Panc1 (cell line): ENCODE data around the gene EIF4E2. TPM values are rescaled to one million over a fixed set of nuclear protein-coding genes. Genes with fewer than 3 reads are reported as not detected.

Source experiments
- ATAC-seq: fragments of 200-7000 bp; cut with Tn5 transposase; 2 replicates; pipeline ENCODE4 v1.9.1; 2020; ENCODE audit warnings: mild to moderate bottlenecking, moderate library complexity
- BruUV-seq: library from RNA; stranded (reverse); fragments of 400-500 nt; replicated peaks from 2 replicates; lab custom pipeline; 2021; lab: Mats Ljungman, UMichigan
- CTCF ChIA-PET: fragments of 300-600 bp; sonication (Branson Sonifier 250); formaldehyde crosslinking; loops from one replicate; lab custom pipeline; 2022; ENCODE audit warnings: antibody characterized with exemption; lab: Charles Lee
- POLR2A ChIA-PET: fragments of 300-600 bp; sonication (Branson Sonifier 250); formaldehyde crosslinking; loops from one replicate; lab custom pipeline; 2022; ENCODE audit warnings: antibody characterized with exemption; lab: Charles Lee
- DNase-seq: peaks from one replicate; pipeline ENCODE4 v3.0.0-alpha.2; 2010; ENCODE audit warnings: low read depth, low spot score
- H3K27ac ChIP-seq: 2 replicates; pipeline ENCODE4 v1.5.1; 2011; ENCODE audit warnings: mild to moderate bottlenecking, low read length, inconsistent platforms
- H3K27me3 ChIP-seq: fragments of 200-500 bp; sonication (Bioruptor generic); 2 replicates; pipeline ENCODE4 v1.6.0; 2014; ENCODE audit warnings: low read length, inconsistent platforms; ENCODE audit not compliant: control insufficient read depth, insufficient read depth
- H3K36me3 ChIP-seq: fragments of 200-500 bp; sonication (Bioruptor generic); 2 replicates; pipeline ENCODE4 v1.5.1; 2014; ENCODE audit warnings: inconsistent platforms, mild to moderate bottlenecking, low read length, moderate library complexity; ENCODE audit not compliant: control insufficient read depth, insufficient read depth
- H3K4me1 ChIP-seq: 2 replicates; pipeline ENCODE4 v1.5.1; 2011; ENCODE audit warnings: inconsistent platforms, mild to moderate bottlenecking, low read length, moderate library complexity; ENCODE audit not compliant: control insufficient read depth, insufficient read depth
- H3K4me3 ChIP-seq, 2 experiments: 2 replicates each; pipeline ENCODE4 v1.5.1; 2011 to 2012; ENCODE audit warnings: low read depth in 2 of 2, low read length in 2 of 2, mild to moderate bottlenecking in 2 of 2, inconsistent platforms in 1 of 2, moderate library complexity in 1 of 2
- H3K9me3 ChIP-seq: fragments of 200-500 bp; sonication (Bioruptor generic); 2 replicates; pipeline ENCODE4 v1.5.1; 2014; ENCODE audit warnings: low read depth, mild to moderate bottlenecking, inconsistent platforms, low read length, moderate library complexity; ENCODE audit not compliant: control insufficient read depth, insufficient read depth
- POLR2AphosphoS5 ChIP-seq: IDR thresholded peaks from 2 replicates; pipeline ENCODE4 v1.6.1; 2012; ENCODE audit warnings: mild to moderate bottlenecking, low read depth, low read length, moderate library complexity
- SIN3A ChIP-seq: IDR thresholded peaks from 2 replicates; pipeline ENCODE4 v1.6.1; 2012; ENCODE audit warnings: low read depth, mild to moderate bottlenecking, low read length, moderate library complexity, borderline replicate concordance; ENCODE audit not compliant: insufficient read depth
- TCF7L2 ChIP-seq: IDR thresholded peaks from 2 replicates; pipeline ENCODE4 v1.6.1; 2011; ENCODE audit warnings: mild to moderate bottlenecking, low read depth, low read length, inconsistent platforms
- in situ Hi-C: cut with HindIII; loops from 2 replicates; pipeline ENCODE4 v1.10.0; 2016; ENCODE audit warnings: low sequenced_read_pairs, low pct_unique_long_range_greater_than_20kb
- intact Hi-C: fragments of 100-400 bp; cut with micrococcal nuclease; formaldehyde crosslinking; loops from one replicate; pipeline ENCODE4 v1.10.0; 2022; ENCODE audit not compliant: unreplicated experiment
- total RNA-seq: library from RNA; stranded (reverse); gene quantifications from one replicate; pipeline ENCODE4 v1.2.1, GENCODE V29; 2021; ENCODE audit not compliant: unreplicated experiment
- TF ChIP-seq, protein P1 (sequence below): fragments of 450-650 bp; IDR thresholded peaks from 2 replicates; pipeline ENCODE4 v1.5.1; 2017; ENCODE audit warnings: mild to moderate bottlenecking
- TF ChIP-seq, protein P2 (sequence below), 2 experiments: IDR thresholded peaks; 2 replicates each; pipeline ENCODE4 v1.6.1; 2011 to 2012; ENCODE audit warnings: low read depth in 2 of 2, control low read depth in 1 of 2, low read length in 1 of 2, mild to moderate bottlenecking in 1 of 2, moderate library complexity in 1 of 2; ENCODE audit not compliant: insufficient read depth in 1 of 2

Gene EIF4E2
- total RNA-seq, 1 experiment from 2014 or later = 84.0 TPM

DNA sequence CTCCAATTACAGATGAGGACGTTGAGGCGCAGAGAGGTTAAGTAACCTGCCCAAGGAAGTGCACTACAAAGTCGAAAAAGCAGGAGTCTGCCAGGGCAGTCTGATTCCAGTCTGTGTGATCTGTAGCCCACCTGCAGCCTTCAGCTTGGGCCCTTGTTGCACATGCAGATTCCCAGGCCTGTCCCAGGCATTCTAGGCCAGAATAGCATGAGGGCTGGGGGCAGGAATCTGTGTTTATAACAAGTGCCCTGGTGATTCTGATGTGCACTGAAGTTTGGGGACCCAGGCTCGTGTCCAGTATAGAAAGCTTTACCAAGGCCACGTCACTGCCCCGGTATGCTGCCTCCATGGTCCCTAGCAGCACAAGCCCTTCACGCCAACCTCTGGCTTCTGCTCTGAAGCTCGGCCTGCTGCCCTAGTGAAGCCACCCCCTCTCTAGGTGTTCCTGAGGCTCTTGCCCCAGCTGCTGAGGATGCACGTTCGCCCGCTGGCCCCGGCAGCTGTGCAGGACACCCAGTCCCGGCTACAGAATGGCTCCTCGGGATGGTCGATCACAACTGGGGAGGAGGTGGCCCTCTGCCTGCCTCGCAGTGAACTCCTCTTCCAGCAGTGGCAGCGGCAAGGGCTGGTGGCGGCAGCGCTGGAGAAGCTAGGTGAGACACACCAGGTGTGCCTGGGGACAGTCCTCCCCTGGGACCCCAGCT, 6.4 kb upstream of the EIF4E2 start:
- H3K36me3 ChIP-seq = no peaks in the 10 kb centered on the region
- H3K4me3 ChIP-seq = no peak overlapping the region
- no peak for DNase-seq
- no TSS peak for BruUV-seq
- no peaks in the 10 kb centered on the region for H3K27me3 ChIP-seq
- intact Hi-C loops (no loop called here), in situ Hi-C loops (no loop called here)
- H3K9me3 ChIP-seq = no peaks in the 10 kb centered on the region
- no peak for ATAC-seq
- ChIA-PET CTCF (no interaction called here), POLR2A (no interaction called here)
- H3K27ac ChIP-seq = no peak overlapping the region
- TF ChIP-seq, protein P1, sequence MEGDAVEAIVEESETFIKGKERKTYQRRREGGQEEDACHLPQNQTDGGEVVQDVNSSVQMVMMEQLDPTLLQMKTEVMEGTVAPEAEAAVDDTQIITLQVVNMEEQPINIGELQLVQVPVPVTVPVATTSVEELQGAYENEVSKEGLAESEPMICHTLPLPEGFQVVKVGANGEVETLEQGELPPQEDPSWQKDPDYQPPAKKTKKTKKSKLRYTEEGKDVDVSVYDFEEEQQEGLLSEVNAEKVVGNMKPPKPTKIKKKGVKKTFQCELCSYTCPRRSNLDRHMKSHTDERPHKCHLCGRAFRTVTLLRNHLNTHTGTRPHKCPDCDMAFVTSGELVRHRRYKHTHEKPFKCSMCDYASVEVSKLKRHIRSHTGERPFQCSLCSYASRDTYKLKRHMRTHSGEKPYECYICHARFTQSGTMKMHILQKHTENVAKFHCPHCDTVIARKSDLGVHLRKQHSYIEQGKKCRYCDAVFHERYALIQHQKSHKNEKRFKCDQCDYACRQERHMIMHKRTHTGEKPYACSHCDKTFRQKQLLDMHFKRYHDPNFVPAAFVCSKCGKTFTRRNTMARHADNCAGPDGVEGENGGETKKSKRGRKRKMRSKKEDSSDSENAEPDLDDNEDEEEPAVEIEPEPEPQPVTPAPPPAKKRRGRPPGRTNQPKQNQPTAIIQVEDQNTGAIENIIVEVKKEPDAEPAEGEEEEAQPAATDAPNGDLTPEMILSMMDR = no peak
- TF ChIP-seq SIN3A = no peak
- TF ChIP-seq, protein P2, sequence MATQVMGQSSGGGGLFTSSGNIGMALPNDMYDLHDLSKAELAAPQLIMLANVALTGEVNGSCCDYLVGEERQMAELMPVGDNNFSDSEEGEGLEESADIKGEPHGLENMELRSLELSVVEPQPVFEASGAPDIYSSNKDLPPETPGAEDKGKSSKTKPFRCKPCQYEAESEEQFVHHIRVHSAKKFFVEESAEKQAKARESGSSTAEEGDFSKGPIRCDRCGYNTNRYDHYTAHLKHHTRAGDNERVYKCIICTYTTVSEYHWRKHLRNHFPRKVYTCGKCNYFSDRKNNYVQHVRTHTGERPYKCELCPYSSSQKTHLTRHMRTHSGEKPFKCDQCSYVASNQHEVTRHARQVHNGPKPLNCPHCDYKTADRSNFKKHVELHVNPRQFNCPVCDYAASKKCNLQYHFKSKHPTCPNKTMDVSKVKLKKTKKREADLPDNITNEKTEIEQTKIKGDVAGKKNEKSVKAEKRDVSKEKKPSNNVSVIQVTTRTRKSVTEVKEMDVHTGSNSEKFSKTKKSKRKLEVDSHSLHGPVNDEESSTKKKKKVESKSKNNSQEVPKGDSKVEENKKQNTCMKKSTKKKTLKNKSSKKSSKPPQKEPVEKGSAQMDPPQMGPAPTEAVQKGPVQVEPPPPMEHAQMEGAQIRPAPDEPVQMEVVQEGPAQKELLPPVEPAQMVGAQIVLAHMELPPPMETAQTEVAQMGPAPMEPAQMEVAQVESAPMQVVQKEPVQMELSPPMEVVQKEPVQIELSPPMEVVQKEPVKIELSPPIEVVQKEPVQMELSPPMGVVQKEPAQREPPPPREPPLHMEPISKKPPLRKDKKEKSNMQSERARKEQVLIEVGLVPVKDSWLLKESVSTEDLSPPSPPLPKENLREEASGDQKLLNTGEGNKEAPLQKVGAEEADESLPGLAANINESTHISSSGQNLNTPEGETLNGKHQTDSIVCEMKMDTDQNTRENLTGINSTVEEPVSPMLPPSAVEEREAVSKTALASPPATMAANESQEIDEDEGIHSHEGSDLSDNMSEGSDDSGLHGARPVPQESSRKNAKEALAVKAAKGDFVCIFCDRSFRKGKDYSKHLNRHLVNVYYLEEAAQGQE (IDR thresholded peaks at IDR 0.05; ENCODE audit: insufficient read depth in 1 of 2, low read depth in 2 of 2, low read length in 1 of 2) = no peak
- TF ChIP-seq POLR2AphosphoS5 = no peak
- TF ChIP-seq TCF7L2 = no peak
- H3K4me1 ChIP-seq = no peaks in the 10 kb centered on the region

DNA sequence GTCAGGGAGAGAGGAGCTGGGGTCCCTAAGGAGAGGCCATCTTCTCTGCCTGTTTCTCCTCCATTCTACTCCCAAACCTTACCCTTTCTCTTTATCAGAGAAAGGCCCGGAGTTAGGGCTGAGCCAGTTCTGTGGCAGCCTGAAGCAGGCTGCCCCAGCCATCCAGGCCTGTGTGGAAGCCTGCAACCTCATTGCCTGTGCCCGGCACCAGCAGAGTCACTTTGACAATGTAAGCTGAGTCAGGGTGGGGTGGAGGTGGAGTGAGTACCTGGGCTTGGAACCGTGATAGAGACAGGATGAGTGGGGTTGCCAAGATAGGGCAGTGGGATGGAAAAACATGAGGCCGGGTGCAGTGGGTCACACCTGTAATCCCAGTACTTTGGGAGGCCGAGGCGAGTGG, 5.8 kb upstream of the EIF4E2 start:
- H3K4me3 ChIP-seq = no peak overlapping the region
- DNase-seq (no peak), ATAC-seq (no peak)
- TF ChIP-seq, protein P2 (IDR thresholded peaks at IDR 0.05; ENCODE audit: insufficient read depth in 1 of 2, low read depth in 2 of 2, low read length in 1 of 2) = no peak
- TF ChIP-seq TCF7L2 = no peak
- no peak for TF ChIP-seq POLR2AphosphoS5
- no peak for TF ChIP-seq SIN3A
- TF ChIP-seq, protein P1 = no peak
- no TSS peak for BruUV-seq
- intact Hi-C loops (no loop called here), in situ Hi-C loops (no loop called here)
- H3K9me3 ChIP-seq = no peaks in the 10 kb centered on the region
- 0 out of 2 replicates have a peak, but pooled peaks cover 2% of the 10 kb centered on the region for H3K4me1 ChIP-seq
- ChIA-PET POLR2A (no interaction called here), CTCF (no interaction called here)
- no peaks in the 10 kb centered on the region for H3K36me3 ChIP-seq
- H3K27ac ChIP-seq = no peak overlapping the region
- H3K27me3 ChIP-seq = no peaks in the 10 kb centered on the region
